H9 (cell line): ENCODE data around the gene WDR72. TPM values are rescaled to one million over a fixed set of nuclear protein-coding genes. Genes with fewer than 3 reads are reported as not detected.

Experiments
- DNase-seq: peaks from one replicate; pipeline ENCODE4 v3.0.0-alpha.2; 2017
- H2AFZ ChIP-seq: one replicate; pipeline ENCODE4 v1.6.1; 2013; ENCODE audit warnings: mild to moderate bottlenecking, low read length, control low read depth, moderate library complexity
- H2AK5ac ChIP-seq: 2 replicates; pipeline ENCODE4 v1.6.1; 2013; ENCODE audit warnings: low read length, control low read depth, mixed read lengths; ENCODE audit not compliant: insufficient read length
- H2BK120ac ChIP-seq: one replicate; pipeline ENCODE4 v1.6.1; 2013; ENCODE audit warnings: low read depth, mild to moderate bottlenecking, low read length, control low read depth, inconsistent platforms; ENCODE audit not compliant: poor library complexity, severe bottlenecking
- H2BK12ac ChIP-seq: 2 replicates; pipeline ENCODE4 v1.6.1; 2013; ENCODE audit warnings: low read length, control low read depth, mixed read lengths, low read depth; ENCODE audit not compliant: insufficient read length
- H2BK15ac ChIP-seq: 2 replicates; pipeline ENCODE4 v1.6.1; 2013; ENCODE audit warnings: low read depth, low read length, control low read depth
- H2BK20ac ChIP-seq: one replicate; pipeline ENCODE4 v1.6.1; 2013; ENCODE audit warnings: low read depth, mild to moderate bottlenecking, low read length, control low read depth, inconsistent platforms; ENCODE audit not compliant: poor library complexity, severe bottlenecking
- H2BK5ac ChIP-seq: 2 replicates; pipeline ENCODE4 v1.6.1; 2013; ENCODE audit warnings: low read length, control low read depth, mixed read lengths; ENCODE audit not compliant: insufficient read length
- H3K14ac ChIP-seq: 2 replicates; pipeline ENCODE4 v1.6.1; 2013; ENCODE audit warnings: low read length, control low read depth; ENCODE audit not compliant: insufficient read depth
- H3K18ac ChIP-seq: 2 replicates; pipeline ENCODE4 v1.6.1; 2013; ENCODE audit warnings: low read depth, mild to moderate bottlenecking, mixed read lengths, low read length, control low read depth; ENCODE audit not compliant: insufficient read length
- H3K23ac ChIP-seq: 2 replicates; pipeline ENCODE4 v1.6.1; 2013; ENCODE audit warnings: low read length, control low read depth, mixed read lengths, low read depth; ENCODE audit not compliant: insufficient read length
- H3K23me2 ChIP-seq: 2 replicates; pipeline ENCODE4 v1.6.1; 2013; ENCODE audit warnings: low read depth, mild to moderate bottlenecking, mixed read lengths, low read length, control low read depth; ENCODE audit not compliant: insufficient read length, poor library complexity, severe bottlenecking
- H3K27ac ChIP-seq: 2 replicates; pipeline ENCODE4 v1.5.1; 2013; ENCODE audit warnings: low read length, control low read depth, mixed read lengths, low read depth; ENCODE audit not compliant: insufficient read length
- H3K27me3 ChIP-seq: 2 replicates; pipeline ENCODE4 v1.6.1; 2013; ENCODE audit warnings: low read length, control low read depth, inconsistent platforms; ENCODE audit not compliant: insufficient read depth
- H3K4ac ChIP-seq: 2 replicates; pipeline ENCODE4 v1.6.1; 2013; ENCODE audit warnings: low read depth, mild to moderate bottlenecking, control low read depth, inconsistent platforms, low read length, moderate library complexity
- H3K4me1 ChIP-seq: 2 replicates; pipeline ENCODE4 v1.6.1; 2013; ENCODE audit warnings: low read length, control low read depth, inconsistent platforms; ENCODE audit not compliant: insufficient read depth
- H3K4me2 ChIP-seq: 2 replicates; pipeline ENCODE4 v1.6.1; 2013; ENCODE audit warnings: low read length, control low read depth, mixed read lengths; ENCODE audit not compliant: insufficient read length, insufficient read depth
- H3K56ac ChIP-seq: 2 replicates; pipeline ENCODE4 v1.6.1; 2013; ENCODE audit warnings: low read depth, mild to moderate bottlenecking, mixed read lengths, low read length, control low read depth; ENCODE audit not compliant: insufficient read length
- H3K79me1 ChIP-seq: 2 replicates; pipeline ENCODE4 v1.6.1; 2013; ENCODE audit warnings: low read depth, mild to moderate bottlenecking, moderate library complexity, low read length, control low read depth, inconsistent platforms; ENCODE audit not compliant: insufficient read depth, poor library complexity, severe bottlenecking
- H3K79me2 ChIP-seq: 2 replicates; pipeline ENCODE4 v1.6.1; 2013; ENCODE audit warnings: low read length, control low read depth, inconsistent platforms; ENCODE audit not compliant: insufficient read depth
- H3K9ac ChIP-seq: 2 replicates; pipeline ENCODE4 v1.6.1; 2013; ENCODE audit warnings: low read length, control low read depth, mixed read lengths; ENCODE audit not compliant: insufficient read length; ENCODE audit errors: extremely low read depth
- H3K9me3 ChIP-seq: one replicate; pipeline ENCODE4 v1.6.1; 2013; ENCODE audit warnings: low read depth, low read length, inconsistent platforms; ENCODE audit not compliant: control insufficient read depth
- H3T11ph ChIP-seq: one replicate; pipeline ENCODE4 v1.6.1; 2013; ENCODE audit warnings: mild to moderate bottlenecking, low read length, control low read depth, inconsistent platforms
- H4K20me1 ChIP-seq: one replicate; pipeline ENCODE4 v1.6.1; 2013; ENCODE audit not compliant: control insufficient read depth, insufficient read length, insufficient read depth
- H4K5ac ChIP-seq: 2 replicates; pipeline ENCODE4 v1.6.1; 2013; ENCODE audit warnings: low read depth, mild to moderate bottlenecking, mixed read lengths, low read length, control low read depth; ENCODE audit not compliant: insufficient read length
- H4K8ac ChIP-seq: replicated peaks from 2 replicates; pipeline ENCODE4 v1.6.1; 2013; ENCODE audit warnings: low read length, control low read depth, mixed read lengths, low read depth; ENCODE audit not compliant: insufficient read length
- H4K91ac ChIP-seq: 2 replicates; pipeline ENCODE4 v1.6.1; 2013; ENCODE audit warnings: low read depth, mild to moderate bottlenecking, moderate library complexity, mixed read lengths, low read length, control low read depth; ENCODE audit not compliant: insufficient read length
- H3K27ac Mint-ChIP-seq, 3 experiments: 2 replicates in 2 of 3; 3 replicates in 1 of 3; pipeline ENCODE4 v1.8.0; 2020 to 2021; ENCODE audit warnings: mixed read lengths in 3 of 3, mild to moderate bottlenecking in 1 of 3, moderate library complexity in 1 of 3
- H3K27me3 Mint-ChIP-seq: 2 replicates; pipeline ENCODE4 v1.8.0; 2021; ENCODE audit warnings: low read depth, mild to moderate bottlenecking, moderate library complexity, mixed read lengths
- H3K36me3 Mint-ChIP-seq, 3 experiments: 2 replicates in 2 of 3; 3 replicates in 1 of 3; pipeline ENCODE4 v1.8.0; 2020 to 2021; ENCODE audit warnings: low read depth in 3 of 3, mixed read lengths in 3 of 3; ENCODE audit not compliant: insufficient read depth in 1 of 3
- H3K4me1 Mint-ChIP-seq, 2 experiments: 2 replicates each; pipeline ENCODE4 v1.8.0; 2020; ENCODE audit warnings: mixed read lengths in 2 of 2
- H3K4me3 Mint-ChIP-seq, 2 experiments: 2 replicates in 1 of 2; 3 replicates in 1 of 2; pipeline ENCODE4 v1.8.0; 2020 to 2021; ENCODE audit warnings: mild to moderate bottlenecking in 2 of 2, mixed read lengths in 2 of 2, moderate library complexity in 1 of 2
- H3K9me3 Mint-ChIP-seq, 2 experiments: 2 replicates in 1 of 2; 3 replicates in 1 of 2; pipeline ENCODE4 v1.8.0; 2020; ENCODE audit warnings: mild to moderate bottlenecking in 2 of 2, mixed read lengths in 2 of 2, moderate library complexity in 1 of 2
- CTCF ChIP-seq: fragments of 200-600 bp; sonication (generic); conservative IDR thresholded peaks from 3 replicates; pipeline ENCODE4 v1.8.0; 2021; ENCODE audit warnings: antibody characterized with exemption, mild to moderate bottlenecking
- WGBS: extraction: QIAGEN DNeasy Blood & Tissue Kit; methylation state at CpG from one replicate; pipeline ENCODE4 v1.1.7; 2013; ENCODE audit warnings: missing lambda C conversion rate, low lambda C conversion rate, mixed read lengths; ENCODE audit not compliant: insufficient read length; ENCODE audit errors: extremely low coverage; 5-methylcytosine and 5-hydroxymethylcytosine counted together
- total RNA-seq: library from RNA; stranded (reverse); gene quantifications from 2 replicates; pipeline ENCODE4 v1.2.1, GENCODE V29; 2021

The WDR72 gene
- total RNA-seq, 1 experiment from 2014 or later: 2.9 TPM

- Histone ChIP-seq H3K79me1 (no peaks in the 10 kb centered on the region), H3K4me1 (no peaks in the 10 kb centered on the region), H3K23me2 (no peaks in the 10 kb centered on the region), H3K27ac (no peak overlapping the region), H2AK5ac (no peak overlapping the region), H3K9ac (no peak overlapping the region), H3K14ac (no peak overlapping the region), H3T11ph (no peak overlapping the region), H3K79me2 (no peaks in the 10 kb centered on the region), H4K20me1 (no peaks in the 10 kb centered on the region), H3K4me2 (no peak overlapping the region), H3K18ac (no peak overlapping the region), H2BK120ac (no peak overlapping the region), H3K27me3 (no peaks in the 10 kb centered on the region), H4K91ac (no peak overlapping the region), H2BK20ac (no peak overlapping the region), H2BK5ac (no peak overlapping the region), H3K9me3 (no peaks in the 10 kb centered on the region), H2AFZ (no peak overlapping the region), H2BK12ac (no peak overlapping the region), H4K5ac (no peak overlapping the region), H3K56ac (no peak overlapping the region), H3K4ac (no peak overlapping the region), H3K23ac (no peak overlapping the region), H2BK15ac (no peak overlapping the region), H4K8ac (no peak overlapping the region)
- peaks cover 6% of the 10 kb centered on the region for H3K27me3 Mint-ChIP-seq
- H3K27ac Mint-ChIP-seq: no peak overlapping the region; a peak in 1 of 7 replicates
- no peaks in the 10 kb centered on the region; a peak in 1 of 5 replicates for H3K9me3 Mint-ChIP-seq
- WGBS: no CpG with 5 or more reads among the region's 9 CpGs
- DNase-seq: no peak
- no peak overlapping the region for H3K4me3 Mint-ChIP-seq
- no peak for TF ChIP-seq CTCF
- H3K36me3 Mint-ChIP-seq: no peaks in the 10 kb centered on the region
- H3K4me1 Mint-ChIP-seq: no peaks in the 10 kb centered on the region
These were observed 32.1 kb upstream of the WDR72 start for GRCh38 chr15:53791581-53791980.
